HG02938 (cell line): ENCODE measurements around the gene TMEM253.

ENCODE experiments used
- ATAC-seq: cut with Tn5 transposase; IDR thresholded peaks from one replicate; pipeline ENCODE4 v1.9.1; 2021; ENCODE audit warnings: mild to moderate bottlenecking, moderate library complexity; ENCODE audit not compliant: unreplicated experiment

TMEM253 gene

GRCh38 chr14:21070610-21071224 is 30.1 kb upstream of the TMEM253 start:
- ATAC-seq = peak; percentile 12

GRCh38 chr14:21071225-21072030 is 29.4 kb upstream of the TMEM253 start:
- ATAC-seq = peak; percentile 63

GRCh38 chr14:21072031-21072473 is 28.8 kb upstream of the TMEM253 start:
- no peak for ATAC-seq

- ATAC-seq = no peak
These were observed 28.0 kb upstream of the TMEM253 start for GRCh38 chr14:21072781-21073339.

GRCh38 chr14:21073921-21074320 is 26.9 kb upstream of the TMEM253 start:
- no peak for ATAC-seq

GRCh38 chr14:21074398-21075272 is 26.2 kb upstream of the TMEM253 start:
- ATAC-seq = no peak

- no peak for ATAC-seq
These were observed 25.0 kb upstream of the TMEM253 start for GRCh38 chr14:21075719-21076437.

GRCh38 chr14:21077672-21078071 is 23.2 kb upstream of the TMEM253 start:
- no peak for ATAC-seq

GRCh38 chr14:21078287-21078686 is 22.6 kb upstream of the TMEM253 start:
- ATAC-seq = no peak

GRCh38 chr14:21078726-21079125 is 22.1 kb upstream of the TMEM253 start:
- ATAC-seq = no peak

GRCh38 chr14:21081521-21082142 is 19.2 kb upstream of the TMEM253 start:
- ATAC-seq = no peak

GRCh38 chr14:21083565-21084325 is 17.1 kb upstream of the TMEM253 start:
- ATAC-seq = no peak

- no peak for ATAC-seq
These were observed 16.5 kb upstream of the TMEM253 start for GRCh38 chr14:21084396-21084795.

- no peak for ATAC-seq
These were observed 15.6 kb upstream of the TMEM253 start for GRCh38 chr14:21084998-21085853.

GRCh38 chr14:21086908-21087293 is 14.0 kb upstream of the TMEM253 start:
- no peak for ATAC-seq

GRCh38 chr14:21087294-21088091 is 13.4 kb upstream of the TMEM253 start:
- peak; percentile 79 for ATAC-seq

GRCh38 chr14:21088687-21089086 is 12.2 kb upstream of the TMEM253 start:
- no peak for ATAC-seq

- ATAC-seq = no peak
These were observed 11.6 kb upstream of the TMEM253 start for GRCh38 chr14:21089271-21089670.
